Mononuclear cell (primary cell): Measurements from ENCODE around the gene GCKR. TPM values are rescaled to one million over a fixed set of nuclear protein-coding genes. Genes with fewer than 3 reads are reported as not detected.
"Not testable (repeated sequence)": the region's sequence is repeated elsewhere in the genome, so short reads cannot be mapped to it uniquely, and the experiment has no call there.

Experiments
- H3K27me3 ChIP-seq: 2 replicates; pipeline ENCODE4 v1.6.0; 2011; ENCODE audit warnings: low read length, control low read depth; ENCODE audit not compliant: insufficient read depth
- H3K4me1 ChIP-seq: 2 replicates; pipeline ENCODE4 v1.5.1; 2011; ENCODE audit warnings: mild to moderate bottlenecking, low read length, control low read depth; ENCODE audit not compliant: insufficient read depth
- H3K4me3 ChIP-seq: 2 replicates; pipeline ENCODE4 v1.5.1; 2011; ENCODE audit warnings: mild to moderate bottlenecking, low read length, moderate library complexity
- H3K9me3 ChIP-seq: 2 replicates; pipeline ENCODE4 v1.5.1; 2011; ENCODE audit warnings: low read depth, mild to moderate bottlenecking, control low read depth, low read length
- total RNA-seq: library from RNA; depleted of rRNA; stranded (reverse); fragments of >200 nt; gene quantifications from one replicate; pipeline ENCODE4 v1.2.3, GENCODE V29; 2012

GCKR gene
- total RNA-seq, 1 donor, result not detected

GRCh38 chr2:27495840-27496356 lies 741 bp upstream of the GCKR start:
- Histone ChIP-seq H3K27me3 (peaks cover 51% of the 10 kb centered on the region), H3K4me3 (no peak overlapping the region), H3K9me3 (no peaks in the 10 kb centered on the region), H3K4me1 (peaks cover 10% of the 10 kb centered on the region)

GRCh38 chr2:27497288-27497627 lies 619 bp downstream of the GCKR start:
- H3K4me3 ChIP-seq, result no peak overlapping the region
- peaks cover 51% of the 10 kb centered on the region for H3K27me3 ChIP-seq
- peaks cover 10% of the 10 kb centered on the region for H3K4me1 ChIP-seq
- no peaks in the 10 kb centered on the region for H3K9me3 ChIP-seq

- peaks cover 10% of the 10 kb centered on the region for H3K4me1 ChIP-seq
- peaks cover 43% of the 10 kb centered on the region for H3K27me3 ChIP-seq
- no peak overlapping the region for H3K4me3 ChIP-seq
- no peaks in the 10 kb centered on the region for H3K9me3 ChIP-seq
Measured at GRCh38 chr2:27498975-27499374, 2.3 kb downstream of the GCKR start.

GRCh38 chr2:27501042-27501441 lies 4.4 kb downstream of the GCKR start:
- H3K4me3 ChIP-seq, result no peak overlapping the region
- no peaks in the 10 kb centered on the region for H3K9me3 ChIP-seq
- no peaks in the 10 kb centered on the region for H3K4me1 ChIP-seq
- peaks cover 27% of the 10 kb centered on the region for H3K27me3 ChIP-seq

- Histone ChIP-seq H3K27me3 (peaks cover 16% of the 10 kb centered on the region), H3K4me3 (no peak overlapping the region), H3K9me3 (no peaks in the 10 kb centered on the region), H3K4me1 (no peaks in the 10 kb centered on the region)
Measured at GRCh38 chr2:27502142-27502541, 5.5 kb downstream of the GCKR start.

GRCh38 chr2:27506587-27506986 lies 9.9 kb downstream of the GCKR start:
- Histone ChIP-seq H3K27me3 (no peaks in the 10 kb centered on the region), H3K9me3 (no peaks in the 10 kb centered on the region), H3K4me1 (no peaks in the 10 kb centered on the region), H3K4me3 (no peak overlapping the region)

GRCh38 chr2:27507293-27507692 lies 10.7 kb downstream of the GCKR start:
- no peaks in the 10 kb centered on the region for H3K4me1 ChIP-seq
- no peak overlapping the region for H3K4me3 ChIP-seq
- H3K27me3 ChIP-seq, result no peaks in the 10 kb centered on the region
- H3K9me3 ChIP-seq, result no peaks in the 10 kb centered on the region

GRCh38 chr2:27509326-27509725 lies 12.7 kb downstream of the GCKR start:
- no peaks in the 10 kb centered on the region for H3K9me3 ChIP-seq
- no peak overlapping the region for H3K4me3 ChIP-seq
- H3K4me1 ChIP-seq, result no peaks in the 10 kb centered on the region
- peaks cover 3% of the 10 kb centered on the region for H3K27me3 ChIP-seq

- Histone ChIP-seq H3K9me3 (no peaks in the 10 kb centered on the region), H3K4me1 (no peaks in the 10 kb centered on the region), H3K4me3 (no peak overlapping the region), H3K27me3 (no peaks in the 10 kb centered on the region)
Measured at GRCh38 chr2:27518113-27518781, 21.6 kb downstream of the GCKR start.

- Histone ChIP-seq H3K4me1 (no peaks in the 10 kb centered on the region), H3K27me3 (no peaks in the 10 kb centered on the region), H3K9me3 (no peaks in the 10 kb centered on the region), H3K4me3 (no peak overlapping the region)
Measured at GRCh38 chr2:27518782-27519113, 22.1 kb downstream of the GCKR start.

GRCh38 chr2:27520316-27520715 lies 23.7 kb downstream of the GCKR start:
- no peak overlapping the region for H3K4me3 ChIP-seq
- H3K9me3 ChIP-seq, result no peaks in the 10 kb centered on the region
- H3K27me3 ChIP-seq, result no peaks in the 10 kb centered on the region
- no peaks in the 10 kb centered on the region for H3K4me1 ChIP-seq

GRCh38 chr2:27522400-27522945 lies 25.8 kb downstream of the GCKR start:
- Histone ChIP-seq H3K4me3 (no peak overlapping the region), H3K4me1 (no peaks in the 10 kb centered on the region), H3K27me3 (peaks cover 3% of the 10 kb centered on the region), H3K9me3 (no peaks in the 10 kb centered on the region)

GRCh38 chr2:27527182-27527581 lies 30.5 kb downstream of the GCKR start:
- Histone ChIP-seq H3K9me3 (no peaks in the 10 kb centered on the region), H3K4me1 (no peaks in the 10 kb centered on the region), H3K27me3 (peaks cover 3% of the 10 kb centered on the region)

GRCh38 chr2:27531983-27532382 lies 35.3 kb downstream of the GCKR start:
- H3K9me3 ChIP-seq, result no peaks in the 10 kb centered on the region
- no peak overlapping the region for H3K4me3 ChIP-seq
- no peaks in the 10 kb centered on the region for H3K4me1 ChIP-seq
- H3K27me3 ChIP-seq, result peaks cover 2% of the 10 kb centered on the region

More at GRCh38 chr2:27527182-27527581, 30.5 kb downstream of the GCKR start:
- no peak overlapping the region for H3K4me3 ChIP-seq

GRCh38 chr2:27537287-27537686 lies 40.6 kb downstream of the GCKR start:
- Histone ChIP-seq H3K9me3 (no peaks in the 10 kb centered on the region), H3K4me3 (no peak overlapping the region), H3K27me3 (peaks cover 2% of the 10 kb centered on the region), H3K4me1 (no peaks in the 10 kb centered on the region)

GRCh38 chr2:27538839-27539450 lies 42.3 kb downstream of the GCKR start:
- H3K27me3 ChIP-seq, H3K4me3 ChIP-seq, H3K9me3 ChIP-seq, H3K4me1 ChIP-seq: not testable (repeated sequence)
